ENCODE results near the gene SENP2.
"Not testable (repeated sequence)": the region's sequence is repeated elsewhere in the genome, so short reads cannot be mapped to it uniquely, and the experiment has no call there.

SENP2 gene

GRCh38 chr3:185585859-185586685 is at the start of gene SENP2:
Gene SENP2 (plus strand): TSS chr3:185586295. CDS start chr3:185586414, 119 bp downstream.
- DNase-seq (ENCODE audit: insufficient read length, low spot score) = peak; percentile 97
- TF ChIP-seq POLR2A (IDR thresholded peaks at IDR 0.05; ENCODE audit: low read depth, low read length) = peak; percentile 66
- FAIRE-seq = peak; percentile 98

DNA sequence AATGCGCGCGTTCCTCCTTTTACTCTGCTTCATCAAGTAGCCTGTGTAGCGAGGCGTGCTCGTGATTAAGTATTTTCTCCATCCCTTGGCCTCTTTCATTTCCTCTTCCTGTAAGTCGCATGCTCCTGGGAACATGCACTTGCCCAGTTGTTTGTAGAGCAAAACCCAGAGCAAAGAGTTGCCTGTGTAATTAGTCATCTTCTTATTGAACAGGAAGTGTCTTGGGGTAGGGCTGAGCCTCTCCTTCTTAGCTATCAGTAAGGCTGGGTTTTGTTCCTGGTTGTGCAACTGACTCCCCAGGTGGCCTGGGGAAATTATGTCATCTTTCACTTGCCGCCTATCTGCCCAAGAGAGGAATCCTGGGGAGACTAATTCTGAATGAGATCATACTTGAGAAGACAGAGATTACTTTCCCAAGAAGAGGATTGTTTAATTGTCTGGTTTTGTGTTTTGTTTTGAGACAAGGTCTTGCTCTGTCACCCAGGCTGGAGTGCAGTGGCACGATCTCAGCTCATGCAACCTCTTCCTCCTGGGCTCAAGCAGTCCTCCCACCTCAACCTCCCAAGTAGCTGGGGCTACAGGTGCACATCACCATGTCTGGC is 48.6 kb upstream of the SENP2 start:
- FAIRE-seq (peak; percentile 100), DNase-seq (ENCODE audit: insufficient read length, low spot score) (peak; percentile 87)
- TF ChIP-seq POLR2A (IDR thresholded peaks at IDR 0.05; ENCODE audit: low read depth, low read length) = no peak

GRCh38 chr3:185539934-185540333 is 46.2 kb upstream of the SENP2 start:
- TF ChIP-seq POLR2A (IDR thresholded peaks at IDR 0.05; ENCODE audit: low read depth, low read length) = no peak
- FAIRE-seq (no peak), DNase-seq (ENCODE audit: insufficient read length, low spot score) (no peak)

DNA sequence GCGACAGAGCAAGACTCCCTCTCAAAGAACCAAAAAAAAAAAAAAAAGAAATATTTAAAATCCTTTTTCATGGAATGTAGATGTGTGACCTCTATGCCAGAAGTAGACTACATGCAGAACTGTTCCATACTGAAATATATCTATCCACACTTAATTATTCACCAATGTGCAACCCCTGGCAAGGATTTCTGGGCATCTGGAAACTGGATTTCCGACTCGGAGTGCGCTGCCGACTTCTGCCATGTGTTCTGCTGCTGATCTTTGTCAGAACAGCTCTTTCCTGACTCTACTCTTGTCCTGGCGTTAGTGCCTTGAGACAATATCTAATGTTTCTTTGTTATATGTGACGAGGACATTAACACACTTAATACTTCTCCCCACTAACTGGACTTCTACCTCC is 45.4 kb upstream of the SENP2 start:
- DNase-seq (ENCODE audit: insufficient read length, low spot score) (no peak), FAIRE-seq (no peak)
- TF ChIP-seq POLR2A (IDR thresholded peaks at IDR 0.05; ENCODE audit: low read depth, low read length) = no peak

DNA sequence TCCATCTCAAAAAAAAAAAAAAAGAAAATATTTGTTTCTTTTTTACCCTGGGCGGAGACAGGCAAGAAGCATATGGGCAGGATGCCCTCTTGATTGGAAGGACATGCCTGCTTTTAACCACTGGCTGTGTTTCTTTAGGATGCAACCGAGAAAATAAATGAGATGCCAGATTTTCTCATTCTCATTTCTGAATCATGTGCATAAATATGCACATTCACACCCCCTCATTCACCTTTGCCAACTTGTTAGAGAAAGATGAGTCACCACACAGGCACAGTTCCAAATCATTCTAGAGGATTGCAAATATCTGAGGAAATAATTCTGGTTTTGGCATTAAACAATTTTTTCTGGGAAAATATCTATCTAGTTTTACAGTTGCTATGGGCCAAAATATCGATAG is 37.0 kb upstream of the SENP2 start:
- no peak for TF ChIP-seq POLR2A (IDR thresholded peaks at IDR 0.05; ENCODE audit: low read depth, low read length)
- FAIRE-seq (peak; percentile 99), DNase-seq (ENCODE audit: insufficient read length, low spot score) (peak; percentile 66)

GRCh38 chr3:185549651-185550111 is 36.4 kb upstream of the SENP2 start:
- no peak for TF ChIP-seq POLR2A (IDR thresholded peaks at IDR 0.05; ENCODE audit: low read depth, low read length)
- FAIRE-seq (no peak), DNase-seq (ENCODE audit: insufficient read length, low spot score) (no peak)

DNA sequence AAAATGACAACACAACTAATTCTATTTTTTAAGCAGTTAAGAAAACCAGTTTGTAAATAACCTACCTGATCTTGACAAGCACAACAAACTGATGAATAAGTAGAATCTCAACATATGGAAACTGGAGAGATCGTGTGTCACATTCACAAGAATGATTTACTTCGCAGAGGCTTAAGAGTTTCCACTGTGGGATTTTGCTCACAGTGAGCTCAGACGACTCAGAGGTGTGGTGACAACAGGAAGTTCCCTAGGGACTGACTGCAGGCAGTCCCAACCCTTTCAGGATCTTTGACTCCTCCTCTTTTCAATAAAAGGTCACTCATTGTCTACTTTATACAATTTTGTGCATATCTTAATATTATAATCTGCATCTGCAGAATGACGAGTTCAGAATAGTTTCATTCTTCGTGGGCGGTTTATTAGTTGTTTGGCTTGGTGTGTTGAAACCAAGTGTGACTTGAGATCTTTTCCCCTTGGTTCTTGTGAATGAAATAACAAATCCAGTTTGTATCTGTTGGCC is 33.7 kb upstream of the SENP2 start, which contains the start of gene LIPH:
TSS of gene LIPH (minus strand) at position 231 of the 520 bp plus-strand sequence. CDS start at position 114, 117 bp downstream.
- FAIRE-seq (peak; percentile 97), DNase-seq (ENCODE audit: insufficient read length, low spot score) (peak; percentile 45)
- no peak for TF ChIP-seq POLR2A (IDR thresholded peaks at IDR 0.05; ENCODE audit: low read depth, low read length)

DNA sequence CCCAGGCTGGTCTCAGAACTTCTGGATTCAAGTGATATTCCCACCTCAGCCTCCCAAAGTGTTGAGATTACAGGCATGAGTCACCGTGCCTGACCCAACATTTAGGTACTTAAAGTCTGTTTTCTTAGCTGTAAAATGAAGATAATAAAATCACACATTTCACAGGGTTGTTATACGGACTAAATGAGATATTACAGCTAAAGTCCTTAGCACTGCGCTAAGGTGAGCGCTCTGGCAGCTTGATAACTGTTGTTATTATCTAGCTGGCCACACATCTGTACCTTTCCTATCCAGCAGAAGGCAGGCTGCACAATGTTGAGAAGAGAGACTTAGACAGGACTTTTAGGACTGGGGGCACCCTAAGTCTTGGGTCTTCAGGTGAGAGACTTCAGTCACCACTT is 31.0 kb upstream of the SENP2 start:
- TF ChIP-seq POLR2A (IDR thresholded peaks at IDR 0.05; ENCODE audit: low read depth, low read length) = no peak
- DNase-seq (ENCODE audit: insufficient read length, low spot score) = no peak
- peak; percentile 6 for FAIRE-seq

GRCh38 chr3:185555860-185556347 is 30.2 kb upstream of the SENP2 start:
- TF ChIP-seq POLR2A (IDR thresholded peaks at IDR 0.05; ENCODE audit: low read depth, low read length) = no peak
- DNase-seq (ENCODE audit: insufficient read length, low spot score) (no peak), FAIRE-seq (no peak)

GRCh38 chr3:185556640-185557039 is 29.5 kb upstream of the SENP2 start:
- not testable (repeated sequence) for FAIRE-seq; DNase-seq (ENCODE audit: insufficient read length, low spot score)

GRCh38 chr3:185558395-185558794 is 27.7 kb upstream of the SENP2 start:
- FAIRE-seq (peak; percentile 57), DNase-seq (ENCODE audit: insufficient read length, low spot score) (no peak)
- no peak for TF ChIP-seq POLR2A (IDR thresholded peaks at IDR 0.05; ENCODE audit: low read depth, low read length)

DNA sequence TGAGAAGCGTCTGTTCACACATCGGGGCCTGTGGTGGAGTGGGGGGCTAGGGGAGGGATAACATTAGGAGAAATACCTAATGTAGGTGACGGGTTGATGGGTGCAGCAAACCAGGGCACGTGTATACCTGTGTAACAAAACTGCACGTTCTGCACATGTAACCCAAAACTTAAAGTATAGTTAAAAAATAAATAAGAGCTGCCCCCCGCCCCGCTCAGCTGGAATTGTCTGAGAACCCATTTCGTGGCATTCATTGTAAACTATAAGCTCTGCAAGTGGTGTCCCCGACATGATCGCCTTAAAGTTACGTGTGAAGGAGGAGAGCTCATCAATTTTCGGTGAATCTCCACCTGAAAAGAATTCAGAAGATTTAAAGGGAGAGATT is 26.4 kb upstream of the SENP2 start:
- DNase-seq (ENCODE audit: insufficient read length, low spot score) (no peak), FAIRE-seq (no peak)
- TF ChIP-seq POLR2A (IDR thresholded peaks at IDR 0.05; ENCODE audit: low read depth, low read length) = no peak

- DNase-seq (ENCODE audit: insufficient read length, low spot score) (no peak), FAIRE-seq (no peak)
- no peak for TF ChIP-seq POLR2A (IDR thresholded peaks at IDR 0.05; ENCODE audit: low read depth, low read length)
These were observed 25.4 kb upstream of the SENP2 start for GRCh38 chr3:185560676-185561075.

DNA sequence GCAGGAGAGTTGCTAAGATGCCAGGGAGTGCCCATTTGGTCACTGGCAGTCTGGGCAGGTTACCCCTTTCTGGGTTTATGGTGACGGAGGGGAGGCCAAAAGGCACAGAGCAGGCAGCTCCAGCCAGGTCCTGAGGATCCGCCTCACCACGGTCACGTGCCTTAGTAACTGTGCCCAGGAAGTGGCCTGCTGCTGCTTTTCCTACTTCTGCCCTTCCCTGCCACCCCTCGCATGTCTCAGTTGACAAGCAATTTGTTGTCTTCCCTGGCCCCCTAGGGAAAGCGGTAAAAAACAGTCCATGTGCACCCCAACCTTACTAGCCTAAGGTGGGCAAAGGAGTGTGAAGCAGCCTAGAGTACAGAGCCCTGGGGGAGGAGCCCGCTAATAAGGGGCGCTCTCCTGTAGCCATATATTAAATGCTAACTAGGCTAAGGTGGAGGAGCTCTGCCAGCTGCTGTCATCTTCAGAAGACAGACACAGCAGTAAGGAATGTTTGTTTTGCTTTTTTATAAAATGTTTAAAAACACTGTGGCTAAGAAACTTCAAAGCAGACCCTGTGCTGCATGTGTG is 24.6 kb upstream of the SENP2 start:
- FAIRE-seq (no peak), DNase-seq (ENCODE audit: insufficient read length, low spot score) (no peak)
- no peak for TF ChIP-seq POLR2A (IDR thresholded peaks at IDR 0.05; ENCODE audit: low read depth, low read length)

All from H54 (cell line).